ENCODE data around the gene GPR107.

GRCh38 chr9:130166399-130166798 is 112.7 kb downstream of the GPR107 start:
- TF ChIP-seq, protein P1, sequence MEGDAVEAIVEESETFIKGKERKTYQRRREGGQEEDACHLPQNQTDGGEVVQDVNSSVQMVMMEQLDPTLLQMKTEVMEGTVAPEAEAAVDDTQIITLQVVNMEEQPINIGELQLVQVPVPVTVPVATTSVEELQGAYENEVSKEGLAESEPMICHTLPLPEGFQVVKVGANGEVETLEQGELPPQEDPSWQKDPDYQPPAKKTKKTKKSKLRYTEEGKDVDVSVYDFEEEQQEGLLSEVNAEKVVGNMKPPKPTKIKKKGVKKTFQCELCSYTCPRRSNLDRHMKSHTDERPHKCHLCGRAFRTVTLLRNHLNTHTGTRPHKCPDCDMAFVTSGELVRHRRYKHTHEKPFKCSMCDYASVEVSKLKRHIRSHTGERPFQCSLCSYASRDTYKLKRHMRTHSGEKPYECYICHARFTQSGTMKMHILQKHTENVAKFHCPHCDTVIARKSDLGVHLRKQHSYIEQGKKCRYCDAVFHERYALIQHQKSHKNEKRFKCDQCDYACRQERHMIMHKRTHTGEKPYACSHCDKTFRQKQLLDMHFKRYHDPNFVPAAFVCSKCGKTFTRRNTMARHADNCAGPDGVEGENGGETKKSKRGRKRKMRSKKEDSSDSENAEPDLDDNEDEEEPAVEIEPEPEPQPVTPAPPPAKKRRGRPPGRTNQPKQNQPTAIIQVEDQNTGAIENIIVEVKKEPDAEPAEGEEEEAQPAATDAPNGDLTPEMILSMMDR (IDR thresholded peaks at IDR 0.05), result no peak
- no peak for TF ChIP-seq EP300 (IDR thresholded peaks at IDR 0.05)
